HL-60 (cell line): ENCODE data around the gene SVIL.
A peak's percentile ranks its signal among the peaks of the same experiment; 100 is the strongest.

Experiments
- DNase-seq, 2 experiments: peaks; one replicate each; pipeline ENCODE4 v3.0.0-alpha.2; 2010 to 2020; ENCODE audit warnings: low read depth in 1 of 2, low spot score in 1 of 2
- H3K27ac ChIP-seq: fragments of 250-450 bp; sonication (Bioruptor Pico); replicated peaks from 2 replicates; pipeline ENCODE4 v1.5.1; 2020; ENCODE audit warnings: mild to moderate bottlenecking, moderate library complexity
- H3K27me3 ChIP-seq: fragments of 250-450 bp; sonication (Bioruptor Pico); 2 replicates; pipeline ENCODE4 v1.5.1; 2021; ENCODE audit warnings: mild to moderate bottlenecking, moderate library complexity; ENCODE audit not compliant: insufficient read depth, poor library complexity, severe bottlenecking
- H3K4me3 ChIP-seq: replicated peaks from 2 replicates; pipeline ENCODE4 v1.5.1; 2011; ENCODE audit warnings: mild to moderate bottlenecking, control low read depth, low read length; ENCODE audit not compliant: insufficient read depth
- GABPA ChIP-seq: IDR thresholded peaks from 2 replicates; pipeline ENCODE4 v1.6.1; 2012; ENCODE audit warnings: low read depth
- POLR2AphosphoS5 ChIP-seq: IDR thresholded peaks from 2 replicates; pipeline ENCODE4 v1.6.1; 2012; ENCODE audit warnings: low read depth
- REST ChIP-seq: IDR thresholded peaks from 2 replicates; pipeline ENCODE4 v1.6.1; 2012; ENCODE audit warnings: low read depth; ENCODE audit not compliant: insufficient replicate concordance
- SPI1 ChIP-seq: IDR thresholded peaks from 2 replicates; pipeline ENCODE4 v1.6.1; 2012; ENCODE audit warnings: low read depth, mild to moderate bottlenecking, borderline replicate concordance
- TF ChIP-seq, protein P1 (sequence below): IDR thresholded peaks from one replicate; pipeline ENCODE4 v1.5.1; 2011; ENCODE audit warnings: low read length, control low read depth, inconsistent platforms; ENCODE audit not compliant: insufficient read depth

Gene SVIL

GRCh38 chr10:29635711-29636144 is 957 bp upstream of the SVIL start:
- Histone ChIP-seq H3K4me3 (no peak overlapping the region), H3K27me3 (no peaks in the 10 kb centered on the region), H3K27ac (no peak overlapping the region)
- TF ChIP-seq GABPA (no peak), POLR2AphosphoS5 (no peak), REST (no peak), SPI1 (no peak)
- TF ChIP-seq, protein P1, sequence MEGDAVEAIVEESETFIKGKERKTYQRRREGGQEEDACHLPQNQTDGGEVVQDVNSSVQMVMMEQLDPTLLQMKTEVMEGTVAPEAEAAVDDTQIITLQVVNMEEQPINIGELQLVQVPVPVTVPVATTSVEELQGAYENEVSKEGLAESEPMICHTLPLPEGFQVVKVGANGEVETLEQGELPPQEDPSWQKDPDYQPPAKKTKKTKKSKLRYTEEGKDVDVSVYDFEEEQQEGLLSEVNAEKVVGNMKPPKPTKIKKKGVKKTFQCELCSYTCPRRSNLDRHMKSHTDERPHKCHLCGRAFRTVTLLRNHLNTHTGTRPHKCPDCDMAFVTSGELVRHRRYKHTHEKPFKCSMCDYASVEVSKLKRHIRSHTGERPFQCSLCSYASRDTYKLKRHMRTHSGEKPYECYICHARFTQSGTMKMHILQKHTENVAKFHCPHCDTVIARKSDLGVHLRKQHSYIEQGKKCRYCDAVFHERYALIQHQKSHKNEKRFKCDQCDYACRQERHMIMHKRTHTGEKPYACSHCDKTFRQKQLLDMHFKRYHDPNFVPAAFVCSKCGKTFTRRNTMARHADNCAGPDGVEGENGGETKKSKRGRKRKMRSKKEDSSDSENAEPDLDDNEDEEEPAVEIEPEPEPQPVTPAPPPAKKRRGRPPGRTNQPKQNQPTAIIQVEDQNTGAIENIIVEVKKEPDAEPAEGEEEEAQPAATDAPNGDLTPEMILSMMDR: no peak
- DNase-seq: no peak

DNA sequence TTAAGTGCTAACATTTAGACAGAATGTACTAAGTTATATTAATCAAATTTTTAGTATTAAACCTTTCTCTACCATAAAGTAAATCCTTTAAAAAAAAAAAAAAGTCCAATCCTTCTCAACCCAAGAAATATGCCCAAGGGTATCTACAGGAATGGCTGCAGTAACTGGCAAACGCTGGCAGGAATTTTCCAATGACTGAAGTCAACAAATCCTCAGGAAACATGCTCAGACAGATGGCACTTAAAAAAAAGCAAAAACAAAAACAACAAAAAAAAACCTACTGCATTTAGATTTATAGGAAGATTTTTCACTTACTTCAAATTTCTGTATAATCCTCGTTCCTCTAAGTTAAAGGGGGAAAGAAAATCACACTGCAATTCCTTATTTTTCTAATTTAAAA is 666 bp downstream of the SVIL start:
- Histone ChIP-seq H3K27me3 (no peaks in the 10 kb centered on the region), H3K27ac (no peak overlapping the region), H3K4me3 (no peak overlapping the region)
- no peak for TF ChIP-seq SPI1
- no peak for TF ChIP-seq REST
- no peak for TF ChIP-seq POLR2AphosphoS5
- TF ChIP-seq, protein P1: no peak
- no peak for TF ChIP-seq GABPA
- DNase-seq: no peak

- peak overlapping the region; percentile 63 for H3K27ac ChIP-seq
- TF ChIP-seq GABPA: no peak
- H3K27me3 ChIP-seq: no peaks in the 10 kb centered on the region
- no peak for DNase-seq
- no peak overlapping the region for H3K4me3 ChIP-seq
Observed at GRCh38 chr10:29631049-29631339, 3.8 kb downstream of the SVIL start.

GRCh38 chr10:29630205-29631048 is 4.3 kb downstream of the SVIL start:
- TF ChIP-seq REST (no peak), SPI1 (no peak), POLR2AphosphoS5 (no peak), GABPA (no peak)
- TF ChIP-seq, protein P1: no peak
- peak; percentile 41 to 81 for DNase-seq
- Histone ChIP-seq H3K4me3 (no peak overlapping the region), H3K27me3 (no peaks in the 10 kb centered on the region), H3K27ac (peak overlapping the region; percentile 63)
